ENCODE data around the gene PHF21B. TPM values are rescaled to one million over a fixed set of nuclear protein-coding genes. Genes with fewer than 3 reads are reported as not detected.

Gene PHF21B
- total and polyA plus RNA-seq, 2 of the 8 experiments (the other 6 are each of a cell fraction or from before 2014, with no cell fraction given): 19.3 to 68.1 TPM

DNA sequence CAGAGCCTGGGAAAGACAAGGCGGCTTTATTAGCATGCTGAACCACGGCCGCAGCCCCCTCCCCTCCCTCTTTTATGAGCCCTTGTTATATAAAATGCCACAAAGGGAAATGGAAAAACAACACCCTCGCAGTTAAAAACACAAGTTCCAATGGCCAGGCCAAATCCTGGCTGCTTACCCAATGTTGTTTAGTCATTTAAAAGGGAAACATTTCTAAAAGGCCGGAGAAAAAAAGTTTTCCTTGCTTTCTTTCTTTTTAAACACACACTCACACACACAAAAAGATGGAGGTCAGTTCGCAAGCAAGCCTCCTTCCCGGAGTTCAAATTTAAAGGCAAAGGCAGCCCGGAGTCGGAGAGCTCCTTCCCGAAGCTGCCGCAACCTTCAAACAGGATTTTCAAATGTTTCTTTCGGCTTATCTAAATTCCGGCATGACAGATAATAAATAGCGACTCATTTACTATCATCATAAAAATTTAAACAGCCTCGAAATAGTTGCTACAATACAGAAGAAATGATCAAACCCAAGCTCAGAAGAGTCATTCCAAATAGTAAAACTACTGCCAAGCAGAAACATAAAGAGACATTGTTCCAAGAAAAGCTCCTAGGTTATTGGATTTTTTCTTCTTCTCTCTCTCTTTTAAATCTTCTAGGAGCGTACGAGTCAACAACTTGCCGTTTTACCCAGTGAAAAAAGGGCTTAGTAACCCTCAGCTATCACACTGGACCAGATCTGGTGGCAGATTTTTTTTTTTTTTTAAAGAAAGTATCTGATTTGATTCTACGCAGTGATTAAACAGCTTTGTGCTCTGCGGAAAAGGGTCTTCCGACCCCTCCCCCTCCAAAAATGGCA is 3.5 kb downstream of the PHF21B start:
- TF ChIP-seq SIN3A (conservative IDR thresholded peaks at IDR 0.05 in 1 of 2, IDR thresholded peaks at IDR 0.05 in 1 of 2; ENCODE audit: low read depth in 1 of 2, low read length in 2 of 2) (0 out of 4 replicates have a peak, but pooled peaks of 1 of the 2 experiments have one; percentile 26), POLR2A (IDR thresholded peaks at IDR 0.05; ENCODE audit: control extremely low read depth in 1 of 2, low read depth in 2 of 2, low read length in 2 of 2) (peak in 1 of 2 experiments; percentile 39; a peak in 1 of 3 replicates), SIX5 (IDR thresholded peaks at IDR 0.05; ENCODE audit: low read depth, low read length) (no peak)
- no peak overlapping the region for H4K91ac ChIP-seq (replicated peaks; ENCODE audit: insufficient read length, low read length)
- no peaks in the 10 kb centered on the region for H3K9me3 ChIP-seq (ENCODE audit: insufficient read depth in 2 of 2, low read depth in 1 of 2, low read length in 1 of 2)
- no peak overlapping the region for H2BK20ac ChIP-seq (ENCODE audit: low read length)
- no peak overlapping the region for H2AK5ac ChIP-seq (ENCODE audit: low read depth, low read length)
- H2BK15ac ChIP-seq (ENCODE audit: low read length): peak overlapping the region; percentile 81; the same call in 1 of the 2 replicates
- H3K27me3 ChIP-seq (replicated peaks in 1 of 4; ENCODE audit: control insufficient read depth in 3 of 4, extremely low read depth in 1 of 4, insufficient read depth in 3 of 4, low read length in 3 of 4): no peaks in the 10 kb centered on the region; a peak in 1 of 7 replicates
- WGBS, 2 experiments (ENCODE audit: extremely low coverage in 1 of 2, insufficient coverage in 1 of 2, insufficient read length in 1 of 2, insufficient replicate concordance in 2 of 2, low coverage in 1 of 2, low lambda C conversion rate in 2 of 2, missing lambda C conversion rate in 1 of 2): 14% methylated on average over 20 of the region's 21 CpGs; no CpG with 5 or more reads in 1 of the 2 experiments
- H3K36me3 ChIP-seq (ENCODE audit: control insufficient read depth in 2 of 4, insufficient read depth in 4 of 4, low read length in 3 of 4): peaks cover 4 to 43% (median 14%) of the 10 kb centered on the region in 4 experiments; a peak in 7 of 8 replicates
- H3K27ac ChIP-seq (ENCODE audit: low read depth, low read length): peak overlapping the region; percentile 53; the same call in 1 of the 2 replicates
- FAIRE-seq (peak; percentile 36), DNase-seq (ENCODE audit: low read depth in 1 of 2, low spot score in 2 of 2) (no peak)
- H4K5ac ChIP-seq (ENCODE audit: insufficient read length, low read depth, low read length): peak overlapping the region; percentile 55
- H3K23me2 ChIP-seq (ENCODE audit: low read depth, low read length): peaks cover 6% of the 10 kb centered on the region; the same call in 1 of the 2 replicates
- no peak overlapping the region for H2AFZ ChIP-seq (ENCODE audit: low read length)
- H3K79me2 ChIP-seq (ENCODE audit: control insufficient read depth in 1 of 2, insufficient read depth in 2 of 2, low read length in 2 of 2): peaks cover 43 to 63% of the 10 kb centered on the region in 2 experiments
- no peak overlapping the region for H3K4ac ChIP-seq (replicated peaks; ENCODE audit: insufficient read length, low read depth, low read length)
- peak overlapping the region; percentile 71 to 76 for H3K4me2 ChIP-seq (ENCODE audit: insufficient read depth in 1 of 2, low read depth in 2 of 2, low read length in 2 of 2)
- H3K14ac ChIP-seq (ENCODE audit: insufficient read length): no peak overlapping the region
- ChIA-PET CTCF (ENCODE audit: partially characterized antibody) (interaction anchor here (1.0 to 2.4 kb wide), 2 partner anchors 49 to 85 kb away, joined by 4 to 7 read pairs; no protein-coding TSS in a partner anchor), POLR2A (ENCODE audit: partially characterized antibody) (interaction anchor here (0.6 to 9.0 kb wide), 22 partner anchors 8 to 741 kb away, joined by 3 to 208 read pairs (median 4); partner anchors contain the start of gene NUP50)
- H2BK12ac ChIP-seq (ENCODE audit: low read depth, low read length): no peak overlapping the region; the same call in 1 of the 2 replicates
- H3K4me1 ChIP-seq (replicated peaks in 1 of 4; ENCODE audit: control insufficient read depth in 3 of 4, insufficient read depth in 4 of 4, low read length in 3 of 4): peaks cover 7 to 26% (median 18%) of the 10 kb centered on the region in 4 experiments
- H3K18ac ChIP-seq (ENCODE audit: extremely low read depth, low read length): peak overlapping the region; percentile 9; the same call in 1 of the 2 replicates
- H4K20me1 ChIP-seq (replicated peaks in 1 of 2; ENCODE audit: control insufficient read depth in 1 of 2, insufficient read depth in 2 of 2, low read length in 2 of 2): peaks cover 16 to 29% of the 10 kb centered on the region in 2 experiments
- H3K79me1 ChIP-seq (ENCODE audit: low read depth, low read length): peaks cover 19% of the 10 kb centered on the region
- H2BK120ac ChIP-seq (replicated peaks; ENCODE audit: low read depth, low read length): no peak overlapping the region
- no peak overlapping the region for H3K23ac ChIP-seq (ENCODE audit: insufficient read length)
- peak overlapping the region in 3 of 4 experiments; percentile 40 to 67 (median 44); a peak in 6 of 7 replicates for H3K9ac ChIP-seq (replicated peaks in 1 of 4; ENCODE audit: extremely low read depth in 1 of 4, low read depth in 3 of 4, low read length in 3 of 4)
- H4K8ac ChIP-seq (ENCODE audit: extremely low read depth, insufficient read depth, low read length): no peak overlapping the region
- H3K4me3 ChIP-seq (ENCODE audit: extremely low read depth in 1 of 4, insufficient read depth in 2 of 4, low read depth in 3 of 4, low read length in 4 of 4): peak overlapping the region; percentile 64 to 96 (median 77)
- H3K56ac ChIP-seq (replicated peaks; ENCODE audit: insufficient read length, low read depth, low read length): no peak overlapping the region
- no peak overlapping the region for H2BK5ac ChIP-seq (ENCODE audit: low read depth, low read length)

Data from H1 (cell line).